GM18520 (cell line): ENCODE results near the gene PLCL2.

Experiments used
- ATAC-seq: cut with Tn5 transposase; IDR thresholded peaks from one replicate; pipeline ENCODE4 v1.9.1; 2021; ENCODE audit not compliant: unreplicated experiment

PLCL2 gene

DNA sequence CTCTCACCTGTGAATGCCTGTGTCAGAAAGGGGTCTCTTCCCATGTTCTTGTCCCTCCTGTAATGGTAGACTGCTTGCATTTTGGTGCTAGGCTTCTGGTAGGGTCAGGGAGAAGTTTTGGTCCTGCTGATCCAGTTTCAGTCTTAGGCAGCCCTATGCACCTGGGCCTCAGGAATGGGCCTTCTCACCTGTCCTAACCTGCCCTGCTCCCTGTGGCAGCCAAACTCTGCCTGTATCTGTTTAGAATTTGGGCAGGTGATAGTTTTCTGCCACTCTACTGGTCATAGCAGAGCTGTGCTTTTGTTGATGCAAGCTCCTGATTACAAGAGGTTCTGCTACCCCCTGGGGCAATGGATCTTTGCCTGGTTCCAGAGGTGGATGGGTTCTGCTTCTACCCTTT lies 118.7 kb downstream of the PLCL2 start:
- ATAC-seq = no peak

DNA sequence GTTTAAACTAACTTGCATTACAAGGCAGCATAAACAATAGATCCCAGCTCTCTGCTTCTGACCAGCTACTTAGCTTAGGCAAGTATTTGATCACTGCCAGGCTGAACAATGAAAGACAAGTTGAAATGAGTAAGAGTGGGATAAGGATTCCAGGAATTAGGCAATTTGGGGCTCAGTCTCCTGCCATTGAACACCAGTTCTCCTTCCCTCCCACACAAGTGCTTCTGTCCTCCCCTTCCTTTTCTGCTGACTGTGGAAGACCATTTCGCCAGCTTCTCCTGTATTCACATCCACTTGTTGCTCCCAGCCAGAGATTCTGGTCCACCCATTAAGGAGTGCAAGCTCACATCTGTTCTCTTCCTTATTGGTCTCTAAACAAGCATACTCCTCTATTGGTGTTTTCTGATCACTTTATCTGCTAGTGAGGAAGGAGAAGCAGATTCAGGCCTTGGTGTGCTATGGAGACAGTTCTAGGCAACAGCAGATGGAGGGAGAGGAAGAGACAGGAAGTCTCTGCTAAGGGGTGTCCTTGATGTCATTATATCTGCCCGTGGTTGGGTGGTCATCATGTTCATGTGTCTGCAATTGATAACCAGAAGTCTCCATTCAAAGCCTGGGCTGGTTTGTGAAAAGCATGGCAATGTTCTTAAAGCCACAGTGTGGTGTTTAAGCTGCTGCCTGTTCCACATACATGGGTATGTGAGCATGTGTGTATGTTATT lies 121.5 kb downstream of the PLCL2 start:
- ATAC-seq = no peak

DNA sequence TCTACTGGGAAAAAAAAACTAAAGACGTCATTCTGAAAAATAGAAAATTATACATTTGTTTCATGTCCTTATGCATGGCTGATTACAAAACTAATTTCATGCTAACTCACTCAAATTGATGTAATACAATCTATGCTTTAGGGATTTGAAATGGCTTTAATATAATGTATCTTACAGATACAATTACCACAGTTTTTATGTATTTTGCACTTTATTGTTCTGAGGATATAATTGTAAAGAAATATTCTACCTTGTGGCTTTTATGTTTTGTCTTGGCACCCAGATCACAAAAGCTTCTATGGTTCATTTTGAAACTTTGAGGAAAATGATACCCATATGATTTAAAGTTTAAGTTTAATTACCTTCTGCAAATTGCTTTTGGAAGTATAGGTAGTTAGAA lies 122.5 kb downstream of the PLCL2 start:
- no peak for ATAC-seq

DNA sequence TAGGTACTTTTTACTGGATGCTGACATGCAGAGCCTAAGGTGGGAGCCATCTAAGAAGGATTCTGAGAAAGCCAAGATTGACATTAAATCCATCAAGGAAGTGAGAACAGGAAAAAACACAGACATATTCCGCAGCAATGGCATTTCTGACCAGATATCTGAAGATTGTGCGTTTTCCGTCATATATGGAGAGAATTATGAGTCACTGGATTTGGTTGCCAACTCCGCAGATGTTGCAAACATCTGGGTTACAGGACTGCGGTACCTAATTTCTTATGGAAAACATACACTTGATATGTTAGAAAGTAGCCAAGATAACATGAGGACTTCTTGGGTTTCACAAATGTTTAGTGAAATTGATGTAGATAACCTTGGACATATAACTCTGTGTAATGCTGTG lies 125.1 kb downstream of the PLCL2 start:
- ATAC-seq = no peak

DNA sequence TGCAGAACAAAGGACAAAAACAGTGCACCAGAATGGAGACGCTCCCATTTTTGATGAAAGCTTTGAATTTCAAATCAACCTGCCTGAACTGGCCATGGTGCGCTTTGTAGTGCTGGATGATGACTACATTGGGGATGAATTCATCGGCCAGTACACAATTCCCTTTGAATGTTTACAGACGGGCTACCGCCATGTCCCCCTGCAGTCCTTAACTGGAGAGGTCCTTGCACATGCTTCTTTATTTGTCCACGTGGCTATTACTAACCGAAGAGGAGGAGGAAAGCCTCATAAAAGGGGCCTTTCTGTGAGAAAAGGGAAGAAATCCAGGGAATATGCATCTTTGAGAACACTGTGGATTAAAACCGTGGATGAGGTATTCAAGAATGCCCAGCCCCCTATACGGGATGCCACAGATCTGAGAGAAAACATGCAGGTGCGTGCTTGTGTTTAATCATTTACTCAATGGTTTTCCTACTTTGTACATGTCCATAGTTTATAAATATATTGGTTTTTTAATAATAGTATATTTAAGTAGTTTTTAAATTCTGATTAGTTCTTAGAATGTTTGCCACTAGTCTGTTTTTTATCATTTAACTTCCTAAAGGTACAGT lies 127.1 kb downstream of the PLCL2 start:
- no peak for ATAC-seq

DNA sequence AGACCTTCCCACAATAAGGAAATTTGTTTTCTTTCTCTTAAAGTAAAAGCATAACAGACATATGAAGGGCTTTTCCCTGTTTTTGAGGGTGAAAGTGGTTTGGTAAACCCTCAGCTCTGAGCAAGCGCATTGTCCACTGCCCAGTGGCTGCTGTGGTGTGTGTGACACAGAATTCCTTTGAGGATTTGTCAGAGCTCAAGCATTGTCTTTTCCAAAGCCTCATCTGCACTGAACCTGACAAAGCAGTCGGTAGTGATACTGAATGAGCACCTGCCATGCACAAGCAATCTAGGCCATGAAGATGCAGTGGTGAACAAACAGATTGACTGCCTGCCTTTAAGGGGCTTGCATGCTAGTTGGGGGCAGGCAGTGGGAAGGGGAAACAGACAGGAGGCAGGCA lies 128.3 kb downstream of the PLCL2 start:
- ATAC-seq = no peak

DNA sequence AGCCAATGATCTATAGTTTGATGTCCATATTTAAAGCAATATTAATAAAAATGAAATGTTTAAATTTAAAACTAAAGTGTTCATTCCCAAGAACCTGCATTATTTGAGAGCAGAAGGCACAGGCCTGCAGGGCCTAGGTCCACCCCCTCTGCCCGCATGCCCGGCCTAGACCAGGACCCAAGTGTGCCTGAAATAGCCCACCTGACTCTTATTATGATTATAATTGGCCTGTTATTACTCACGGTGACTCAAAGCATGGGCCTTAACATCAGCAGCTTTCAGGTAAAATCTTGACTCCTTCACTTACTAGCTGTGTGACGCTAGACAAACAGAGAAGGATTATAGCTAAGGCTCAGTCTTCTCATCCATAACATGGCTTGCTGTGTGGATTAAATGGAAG lies 128.8 kb downstream of the PLCL2 start:
- no peak for ATAC-seq

DNA sequence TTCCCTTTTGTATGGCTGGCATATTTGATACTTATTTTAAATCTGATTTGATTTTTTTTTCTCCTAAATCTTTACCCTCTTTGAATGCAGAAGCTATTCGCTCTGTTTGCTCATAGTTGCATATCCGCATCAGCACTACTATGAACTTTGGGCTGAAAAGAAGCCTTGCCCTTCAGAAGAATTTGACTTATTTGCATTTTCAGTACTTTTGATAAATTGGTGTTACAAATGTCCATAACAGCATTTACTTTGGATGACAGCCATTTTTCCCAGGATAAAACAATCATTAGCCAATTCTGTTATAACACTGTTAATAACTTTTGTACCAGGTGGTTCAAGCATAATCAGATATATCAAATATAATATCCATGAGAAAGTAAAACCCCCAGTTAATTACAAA lies 129.5 kb downstream of the PLCL2 start:
- ATAC-seq = no peak

DNA sequence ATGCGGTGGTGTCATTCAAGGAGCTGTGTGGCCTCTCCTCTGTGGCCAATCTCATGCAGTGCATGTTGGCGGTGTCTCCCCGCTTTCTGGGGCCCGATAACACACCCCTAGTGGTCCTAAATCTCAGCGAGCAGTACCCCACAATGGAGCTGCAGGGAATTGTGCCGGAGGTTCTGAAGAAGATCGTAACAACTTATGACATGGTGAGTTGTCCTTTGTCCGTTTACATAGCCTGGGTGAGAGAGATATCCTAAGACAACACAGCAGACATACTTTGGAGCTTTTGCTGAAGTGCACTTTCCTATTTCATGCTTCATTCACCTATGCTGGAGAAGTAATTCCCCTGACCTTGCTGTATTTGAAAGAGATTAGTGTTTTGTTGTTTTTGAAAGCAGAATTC lies 130.0 kb downstream of the PLCL2 start:
- no peak for ATAC-seq

DNA sequence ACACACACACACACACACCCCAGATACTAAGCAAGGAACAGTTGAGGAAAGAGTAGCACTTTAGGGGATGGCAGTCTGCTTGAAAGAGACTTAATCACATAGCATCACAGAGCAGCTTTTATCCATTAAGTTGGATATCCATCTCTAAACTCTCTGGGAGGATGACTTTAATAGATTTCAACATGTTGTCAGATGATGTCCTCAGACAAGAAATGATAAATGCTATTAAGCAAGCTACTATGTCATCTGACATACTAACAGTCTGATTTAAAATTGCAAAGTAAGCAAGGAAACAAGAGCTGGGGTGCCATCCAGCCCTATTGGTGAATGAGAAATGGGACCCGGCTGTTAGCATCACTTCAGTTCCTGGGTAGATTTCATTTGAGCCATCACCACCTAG lies 136.9 kb downstream of the PLCL2 start:
- no peak for ATAC-seq

DNA sequence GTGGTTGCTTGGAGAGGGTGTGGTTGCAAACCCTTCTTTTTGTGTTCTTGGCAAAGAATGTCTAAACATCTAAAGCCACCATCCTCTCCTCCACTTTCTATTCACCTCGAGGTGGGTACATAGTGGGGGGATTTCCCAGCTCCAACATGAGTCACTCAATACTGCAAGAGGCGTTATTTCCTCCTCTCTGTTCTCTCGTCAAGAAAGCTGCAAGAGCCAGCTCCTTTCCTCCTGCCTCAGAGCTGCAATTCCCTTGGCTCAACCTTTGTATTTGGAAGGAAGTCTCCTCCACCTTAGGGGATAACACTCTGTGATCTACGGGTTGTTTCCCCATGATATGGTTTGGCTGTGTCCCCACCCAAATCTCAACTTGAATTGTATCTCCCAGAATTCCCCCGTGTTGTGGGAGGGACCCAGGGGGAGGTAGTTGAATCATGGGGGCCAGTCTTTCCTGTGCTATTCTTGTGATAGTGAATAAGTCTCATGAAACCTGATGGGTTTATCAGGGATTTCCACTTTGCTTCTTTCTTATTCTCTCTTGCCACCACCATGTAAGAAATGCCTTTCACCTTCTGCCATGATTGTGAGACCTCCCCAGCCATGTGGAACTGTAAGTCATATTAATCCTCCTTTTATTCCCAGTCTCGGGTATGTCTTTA lies 138.4 kb downstream of the PLCL2 start:
- peak; percentile 91 for ATAC-seq

DNA sequence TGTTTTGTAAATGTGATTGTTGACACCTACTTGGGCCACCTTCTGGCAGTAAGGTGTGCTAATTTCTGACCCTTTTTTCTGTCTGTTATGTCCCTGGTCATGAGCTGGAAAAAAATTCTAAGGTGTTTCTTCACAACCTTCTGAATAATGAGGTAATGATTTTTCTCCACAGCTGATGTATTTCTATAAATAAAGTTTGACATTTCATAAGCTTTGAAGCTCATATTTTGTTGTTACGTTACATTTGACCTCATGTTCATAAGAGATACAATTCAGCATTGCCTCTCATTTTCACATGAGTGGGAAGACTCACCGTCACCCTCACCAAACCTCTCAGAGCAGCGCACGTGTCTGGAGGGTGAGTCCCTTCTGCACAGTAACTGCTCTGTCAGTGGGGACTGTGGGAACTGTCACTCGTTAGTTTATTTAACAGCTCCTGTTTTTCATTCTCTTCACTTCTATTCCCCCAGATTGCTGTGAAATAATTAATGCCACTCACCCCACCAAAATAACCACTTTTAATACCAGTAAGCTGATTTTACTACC lies 140.9 kb downstream of the PLCL2 start:
- no peak for ATAC-seq

DNA sequence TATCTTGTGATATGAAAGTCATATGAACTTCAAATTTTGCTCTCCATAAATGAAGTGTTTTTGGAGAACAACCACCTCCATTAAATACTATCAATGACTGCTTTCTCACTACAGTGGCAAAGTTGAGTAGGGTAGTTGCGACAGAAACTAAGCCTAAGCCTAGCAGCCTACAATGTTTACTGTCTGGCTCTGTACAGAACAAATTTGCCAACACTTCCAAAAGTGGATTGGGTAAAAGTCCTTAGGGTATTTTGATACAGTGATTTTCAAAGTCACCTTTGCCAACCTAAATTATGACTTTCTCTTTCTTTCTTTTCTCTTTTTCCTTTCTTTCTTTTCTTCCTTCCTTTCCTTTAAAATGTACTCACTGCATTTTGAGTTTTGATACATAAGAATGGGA lies 142.6 kb downstream of the PLCL2 start:
- no peak for ATAC-seq

DNA sequence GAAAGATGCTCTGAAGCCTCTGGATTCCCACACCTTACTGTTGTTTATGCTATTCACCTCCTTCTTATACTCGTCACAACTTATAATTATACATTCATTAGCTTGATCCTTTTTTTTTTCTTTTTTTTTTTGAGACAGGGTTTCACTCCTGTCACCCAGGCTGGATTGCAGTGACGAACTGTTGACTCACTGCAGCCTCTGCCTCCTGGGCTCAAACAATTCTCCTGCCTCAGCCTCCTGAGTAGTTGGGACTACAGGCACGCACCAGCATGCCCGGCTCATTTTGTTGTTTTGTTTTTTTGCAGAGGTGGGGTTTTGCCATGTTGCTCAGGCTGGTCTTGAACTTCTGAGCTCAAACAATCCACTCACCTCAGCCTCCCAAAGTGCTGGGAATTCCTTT lies 143.6 kb downstream of the PLCL2 start:
- ATAC-seq = no peak

DNA sequence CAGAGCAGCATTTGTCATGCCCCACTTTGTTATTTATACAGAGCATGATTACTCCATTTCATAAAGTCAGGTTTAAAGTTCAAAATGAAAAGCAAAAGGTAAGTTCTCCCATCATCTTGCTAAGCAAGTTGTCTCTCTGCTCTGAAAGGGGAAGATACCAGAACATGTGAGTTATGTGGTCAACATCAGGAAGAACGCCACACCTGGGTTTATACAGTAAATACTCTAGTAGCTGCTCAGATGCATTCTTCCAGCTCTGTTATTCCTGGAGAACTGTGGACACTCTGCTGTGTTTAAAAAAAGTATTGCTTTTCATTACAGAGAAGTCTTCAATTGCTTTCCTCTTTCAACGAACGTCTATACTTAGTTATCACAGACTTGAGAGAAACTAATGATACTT lies 145.7 kb downstream of the PLCL2 start:
- ATAC-seq = no peak

DNA sequence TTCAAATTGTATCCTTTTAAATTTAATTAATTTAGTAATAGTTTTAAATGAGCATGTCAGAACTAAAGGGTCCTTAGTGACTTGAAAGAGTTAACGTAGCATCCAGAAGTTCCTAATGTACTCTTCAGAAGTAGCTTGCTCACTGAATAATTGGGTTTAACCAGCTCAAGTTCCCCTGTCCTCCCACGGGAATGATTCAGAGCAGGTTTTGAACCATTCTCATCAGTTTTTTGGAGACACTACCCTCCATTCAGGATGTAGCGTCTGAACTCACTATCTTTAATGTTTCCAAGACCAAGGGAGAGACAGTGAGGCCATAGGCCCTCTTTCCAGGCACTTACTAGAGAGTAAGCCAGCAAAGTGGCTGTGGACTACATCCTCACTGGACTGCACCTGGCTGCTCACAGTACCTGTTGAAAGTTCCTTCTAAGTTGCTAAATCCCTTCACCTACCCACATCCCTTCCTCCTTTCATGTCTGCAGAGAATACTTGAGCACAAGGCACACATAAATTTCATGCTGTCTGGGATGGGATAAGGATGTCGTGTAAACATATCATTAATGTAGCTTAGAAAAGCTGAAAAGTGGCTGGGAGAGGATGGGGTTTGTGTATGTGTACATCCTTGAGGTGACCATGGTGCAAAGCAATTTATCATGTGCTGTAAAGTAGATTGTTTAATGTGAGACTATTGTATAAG lies 146.3 kb downstream of the PLCL2 start:
- no peak for ATAC-seq

DNA sequence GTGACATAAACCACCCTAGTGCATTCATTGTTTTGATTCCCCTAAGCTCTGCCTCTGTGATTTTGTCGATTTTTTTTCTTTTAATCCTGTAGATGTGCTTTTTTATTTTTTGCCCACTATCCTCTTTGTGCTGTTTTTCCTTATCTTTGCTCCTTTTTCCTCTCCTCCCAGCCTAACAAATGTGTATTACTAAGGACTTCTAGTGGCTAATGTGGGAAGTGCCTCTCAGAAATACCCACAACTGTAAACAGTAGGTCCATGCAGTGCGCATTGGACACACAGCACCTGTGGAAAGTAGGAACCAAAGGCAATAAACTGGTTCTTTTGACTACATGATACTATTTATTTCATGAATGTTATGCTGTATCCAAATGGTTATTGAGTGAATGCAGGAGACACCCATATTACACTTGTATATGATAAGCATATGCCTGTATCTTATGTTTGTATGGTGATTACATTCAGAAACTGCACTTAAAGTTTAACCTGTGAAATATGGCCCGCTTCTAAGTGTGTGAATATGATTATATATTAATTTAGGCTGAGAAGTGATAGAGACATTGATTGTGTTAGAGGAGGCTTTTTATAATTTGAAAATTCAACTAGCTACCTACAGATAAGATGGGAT lies 147.8 kb downstream of the PLCL2 start:
- ATAC-seq = no peak

DNA sequence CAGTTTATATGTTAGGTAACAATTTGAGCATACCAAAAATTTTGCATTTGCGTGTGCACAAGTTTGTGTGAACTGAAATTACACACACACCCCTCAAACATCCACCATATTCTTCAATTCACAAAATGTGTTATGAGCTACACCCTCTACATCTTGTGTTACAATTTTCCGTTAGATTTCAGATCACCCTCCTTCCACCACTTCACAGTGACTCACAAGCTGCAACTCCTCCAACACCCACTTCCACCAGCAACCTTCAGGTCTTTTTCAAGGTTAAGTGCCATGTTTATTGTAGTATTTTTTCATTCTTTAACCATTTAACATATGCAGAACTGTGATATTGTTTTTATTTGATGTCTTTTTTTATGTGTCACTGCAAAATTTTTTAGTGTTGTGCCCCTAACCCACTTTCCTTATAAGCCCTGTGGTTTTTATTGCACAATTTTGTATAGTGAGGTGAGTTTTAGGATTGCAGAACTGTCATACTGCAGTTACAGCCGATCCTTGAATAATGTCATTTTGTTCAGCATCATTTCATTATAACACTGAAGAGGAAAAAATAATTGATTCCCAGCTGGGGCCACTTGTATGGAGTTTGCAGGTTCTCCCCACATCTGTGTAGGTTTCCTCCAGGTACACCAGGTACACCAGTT lies 148.9 kb downstream of the PLCL2 start:
- ATAC-seq = no peak

DNA sequence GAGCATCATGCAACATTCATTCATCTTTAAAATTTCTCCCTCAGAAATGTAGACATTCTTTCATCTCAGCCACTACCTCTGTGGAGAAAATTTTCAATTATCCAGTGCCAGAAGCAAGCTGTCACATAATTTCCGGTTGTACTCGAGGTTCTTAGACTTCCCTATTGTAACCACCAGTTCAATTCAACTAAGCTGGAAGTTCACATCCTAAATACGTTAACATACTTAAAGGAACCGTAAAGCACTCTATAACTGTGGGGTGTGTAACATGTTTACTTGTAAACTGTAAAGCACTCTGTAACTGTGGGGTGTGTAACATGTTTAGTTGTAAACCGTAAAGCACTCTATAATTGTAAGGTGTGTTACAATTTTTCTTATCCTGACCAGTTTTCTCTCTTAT lies 150.3 kb downstream of the PLCL2 start:
- no peak for ATAC-seq

DNA sequence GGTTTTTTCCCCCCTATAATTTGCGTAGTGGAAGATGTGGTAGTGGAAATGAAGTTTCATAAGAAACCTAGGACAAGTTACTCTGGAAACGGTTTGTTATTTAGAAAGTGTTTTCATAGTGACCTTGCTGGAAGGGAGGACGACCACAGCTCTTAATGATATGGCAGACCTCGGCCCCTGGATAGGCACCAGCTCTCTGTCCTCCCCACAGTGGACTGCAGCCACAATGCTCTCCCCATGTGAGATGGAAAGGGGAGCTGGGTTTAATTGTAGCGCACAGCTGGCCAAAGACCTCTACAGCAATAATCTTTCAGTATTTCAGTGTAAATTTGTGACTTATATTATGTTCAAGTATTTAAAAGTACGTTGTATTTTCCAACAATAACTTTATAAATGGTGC lies 151.2 kb downstream of the PLCL2 start:
- ATAC-seq = no peak

DNA sequence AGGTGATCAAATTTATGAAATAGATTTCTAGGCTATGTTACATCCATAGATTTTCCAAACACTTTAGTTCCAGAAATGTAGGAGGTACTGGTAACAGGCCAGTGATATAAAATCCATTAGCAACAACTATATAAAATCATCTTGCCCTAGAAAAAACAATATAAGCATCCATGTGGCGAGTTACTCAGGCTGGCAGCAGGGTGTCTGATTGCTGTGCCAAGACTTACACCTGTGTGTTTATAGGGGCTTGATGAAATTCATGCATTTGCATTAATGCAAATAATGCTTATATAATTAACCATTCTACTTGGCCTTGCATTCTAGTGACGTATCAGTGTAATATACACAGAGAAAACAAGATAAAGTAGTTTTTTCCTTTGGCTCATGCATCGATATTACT lies 153.4 kb downstream of the PLCL2 start:
- no peak for ATAC-seq
